Spinal cord (tissue), 4 donors: ENCODE data around the gene MTFR1L. TPM values are rescaled to one million over a fixed set of nuclear protein-coding genes. Genes with fewer than 3 reads are reported as not detected.

Experiments
- polyA plus RNA-seq, 2 donors: library from polyadenylated mRNA; unstranded; fragments of 120-200 nt; gene quantifications; one replicate each; pipeline ENCODE4 v1.2.1, GENCODE V29; 2013; ENCODE audit not compliant: insufficient read length in 2 of 2
- small RNA-seq: library from RNA; depleted of rRNA; stranded (forward); fragments of <200 nt; gene quantifications from one replicate; pipeline ENCODE3, GENCODE V24; 2014; ENCODE audit warnings: low replicate concordance
- total RNA-seq, 2 donors: library from RNA; depleted of rRNA in 1 of 2; stranded (reverse); fragments of 120-200 nt in 1 of 2; fragments of >200 nt in 1 of 2; gene quantifications; one replicate each; pipeline versions ENCODE4 v1.2.3 to v1.2.4, GENCODE V29; 2013 to 2014

MTFR1L gene
- total and polyA plus RNA-seq, 4 donors: 48.6 to 132 (median 99.7) TPM

Small RNA genes within 50 kb of the gene (small RNA-seq; reads per million reads assigned to genes)
- gene RF00019: not detected

Other genes starting within 250 kb of the MTFR1L start
- gene MAN1C1, start 203.2 kb upstream of the MTFR1L start, total RNA-seq: 10 to 100 TPM; 18.4 to 46.3 TPM
- gene MAN1C1, start 203.2 kb upstream of the MTFR1L start, polyA plus RNA-seq: 10 to 100 TPM; 52.4 to 59.7 TPM
- gene SELENON, start 19.8 kb upstream of the MTFR1L start, total RNA-seq: 10 to 100 TPM; 20.5 to 58.0 TPM
- gene SELENON, start 19.8 kb upstream of the MTFR1L start, polyA plus RNA-seq: 100 to 1,000 TPM; 141 to 163 TPM
- gene AUNIP, start 39.5 kb downstream of the MTFR1L start, total RNA-seq: 1 to 10 TPM; 1.8 to 2.3 TPM
- 1 to 10 TPM; 2.2 to 3.9 TPM for gene AUNIP, start 39.5 kb downstream of the MTFR1L start, polyA plus RNA-seq
- gene PAQR7, start 55.8 kb downstream of the MTFR1L start, total RNA-seq: 1 to 10 TPM; 7.6 to 10.0 TPM
- 10 to 100 TPM; 15.2 to 18.8 TPM for gene PAQR7, start 55.8 kb downstream of the MTFR1L start, polyA plus RNA-seq
- 100 to 1,000 TPM; 258 to 645 TPM for gene STMN1, start 86.5 kb downstream of the MTFR1L start, total RNA-seq
- 1,000 to 10,000 TPM; 1,353 to 1,551 TPM for gene STMN1, start 86.5 kb downstream of the MTFR1L start, polyA plus RNA-seq
- 10 to 100 TPM in 1 of 2 donors, 1 to 10 TPM in 1; 6.6 to 11.1 TPM for gene PAFAH2, start 178.1 kb downstream of the MTFR1L start, total RNA-seq
- gene PAFAH2, start 178.1 kb downstream of the MTFR1L start, polyA plus RNA-seq: 1 to 10 TPM; 6.8 to 9.5 TPM
- 1 to 10 TPM; 2.3 to 3.0 TPM for gene EXTL1, start 201.8 kb downstream of the MTFR1L start, total RNA-seq
- 10 to 100 TPM; 12.9 to 14.8 TPM for gene EXTL1, start 201.8 kb downstream of the MTFR1L start, polyA plus RNA-seq
- gene SLC30A2, start 226.2 kb downstream of the MTFR1L start, total RNA-seq: under 1 TPM in 1 of 2 donors, not detected in 1; 0.11 TPM
- under 1 TPM; 0.19 to 0.26 TPM for gene SLC30A2, start 226.2 kb downstream of the MTFR1L start, polyA plus RNA-seq
- not detected for gene TRIM63, start 247.7 kb downstream of the MTFR1L start, total RNA-seq
- not detected for gene TRIM63, start 247.7 kb downstream of the MTFR1L start, polyA plus RNA-seq